GM18502 (cell line): ENCODE measurements around the gene NPHS1.
"Not testable (repeated sequence)": the region's sequence is repeated elsewhere in the genome, so short reads cannot be mapped to it uniquely, and the experiment has no call there.

Source experiments
- ATAC-seq: cut with Tn5 transposase; IDR thresholded peaks from one replicate; pipeline ENCODE4 v1.9.1; 2021; ENCODE audit warnings: mild to moderate bottlenecking; ENCODE audit not compliant: unreplicated experiment, poor library complexity

NPHS1 gene

DNA sequence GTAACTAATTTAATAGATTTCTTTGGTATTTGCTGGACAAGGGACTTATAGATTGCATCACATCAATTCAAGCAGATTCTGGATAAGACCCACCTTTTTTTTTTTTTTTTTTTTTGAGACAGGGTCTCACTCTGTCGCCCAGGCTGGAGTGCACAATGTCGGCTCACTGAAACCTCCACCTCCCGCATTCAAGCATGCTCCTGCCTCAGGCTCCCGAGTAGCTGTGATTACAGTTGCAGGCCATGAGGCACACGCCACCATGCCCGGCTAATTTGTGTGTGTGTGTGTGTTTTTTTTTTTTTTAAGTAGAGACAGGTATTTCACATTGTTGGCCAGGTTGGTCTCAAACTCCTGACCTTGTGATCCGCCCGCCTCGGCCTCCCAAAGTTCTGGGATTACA lies 35.5 kb downstream of the NPHS1 start:
- ATAC-seq = no peak

DNA sequence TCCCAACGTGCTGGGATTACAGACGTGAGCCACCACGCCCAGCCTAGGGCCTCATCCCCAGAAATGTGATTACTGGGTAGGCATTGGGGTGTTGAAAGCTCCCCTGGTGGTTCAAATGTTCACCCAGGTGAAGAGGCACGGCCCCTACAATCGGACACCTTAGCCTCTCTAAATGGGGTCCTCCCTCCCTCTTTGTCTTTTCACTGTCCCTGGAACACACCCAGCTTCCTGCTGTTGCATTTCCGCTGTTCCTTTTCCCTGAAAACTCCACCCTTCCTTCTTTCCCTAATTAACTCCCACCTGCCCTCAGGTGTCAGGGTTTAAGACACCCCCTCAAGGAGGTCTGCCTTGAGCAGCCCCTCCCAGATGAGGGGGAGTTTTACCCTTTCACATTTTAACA lies 36.0 kb downstream of the NPHS1 start:
- ATAC-seq = no peak

DNA sequence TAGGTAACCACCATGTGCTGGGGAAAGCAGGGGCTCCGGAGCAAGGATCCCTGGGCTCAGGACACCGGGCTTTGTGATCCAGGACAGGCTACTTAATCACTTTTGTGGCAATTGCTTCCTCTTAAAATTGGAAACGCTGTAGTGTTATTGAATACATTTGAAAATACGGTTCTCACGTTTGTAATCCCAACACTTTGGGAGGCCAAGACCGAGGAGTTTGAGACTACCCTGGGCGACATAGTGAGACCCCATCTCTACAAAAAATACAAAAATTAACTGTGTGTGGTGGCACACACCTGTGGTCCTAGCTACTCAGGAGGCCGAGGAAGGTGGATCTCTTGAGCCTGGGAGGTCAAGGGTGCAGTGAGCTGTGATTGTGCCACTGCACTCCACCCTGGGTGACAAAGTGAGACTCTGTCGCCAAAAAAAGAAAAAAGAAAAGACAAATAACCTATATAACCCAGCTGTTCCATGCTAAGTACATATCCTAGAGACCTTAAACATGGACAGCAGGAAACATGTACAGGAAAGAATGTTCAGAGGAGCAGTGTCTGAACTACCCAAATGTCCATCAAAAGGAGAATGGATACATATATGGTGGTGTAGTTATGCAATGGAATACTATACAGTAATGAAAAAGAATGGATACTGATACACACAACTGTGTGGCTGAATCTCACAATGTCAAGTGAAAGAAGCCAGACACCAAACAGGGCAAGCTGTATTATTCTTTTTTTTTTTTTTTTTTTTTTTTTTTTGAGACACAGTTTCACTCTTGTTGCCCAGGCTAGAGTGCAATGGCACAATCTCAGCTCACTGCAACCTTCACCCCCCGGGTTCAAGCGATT lies 39.0 kb downstream of the NPHS1 start:
- no peak for ATAC-seq

DNA sequence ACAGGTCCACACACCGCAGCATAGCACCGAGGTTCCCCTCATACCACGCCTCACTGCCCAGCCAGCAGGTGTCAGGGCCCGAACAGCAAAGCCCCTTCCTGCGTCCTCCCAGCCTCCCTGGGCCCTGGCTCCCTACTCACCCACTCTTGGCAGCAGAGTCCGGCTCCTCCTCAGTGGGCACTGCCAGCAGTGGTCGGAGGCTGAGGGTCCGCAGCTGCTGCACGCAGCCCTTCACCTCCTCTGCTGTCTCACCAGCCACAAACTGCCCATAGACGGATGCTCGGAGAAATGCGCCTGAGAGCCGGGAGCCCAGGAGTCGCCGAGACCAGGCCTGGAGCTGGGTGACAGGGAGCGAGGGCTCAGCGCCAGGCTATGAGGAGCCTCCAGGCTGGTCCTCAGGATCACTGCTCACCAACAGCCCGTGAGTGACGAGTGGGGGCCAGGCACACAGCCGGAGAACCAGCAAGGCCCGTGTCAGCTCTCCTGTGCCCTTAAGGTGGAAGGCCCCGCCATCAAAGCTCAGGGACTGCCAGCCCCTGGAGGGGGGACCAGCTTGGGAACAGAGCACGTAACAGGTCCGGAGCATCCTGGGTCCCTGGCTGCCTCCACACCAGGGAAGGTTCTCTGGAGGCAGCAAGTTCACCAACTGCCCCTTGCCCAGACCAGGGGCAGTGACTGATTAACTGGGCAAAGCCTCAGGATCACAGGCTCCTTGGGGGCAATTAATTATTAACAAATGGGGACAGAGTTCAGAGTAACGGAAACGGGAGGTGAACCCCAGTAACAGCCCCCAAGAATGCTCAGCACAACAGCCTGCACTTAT lies 39.9 kb downstream of the NPHS1 start, which contains the start of gene PRODH2:
Gene PRODH2 (minus strand): TSS at position 626 of the 823 bp plus-strand sequence. CDS start 40 bp downstream, at position 586.
- ATAC-seq = no peak

DNA sequence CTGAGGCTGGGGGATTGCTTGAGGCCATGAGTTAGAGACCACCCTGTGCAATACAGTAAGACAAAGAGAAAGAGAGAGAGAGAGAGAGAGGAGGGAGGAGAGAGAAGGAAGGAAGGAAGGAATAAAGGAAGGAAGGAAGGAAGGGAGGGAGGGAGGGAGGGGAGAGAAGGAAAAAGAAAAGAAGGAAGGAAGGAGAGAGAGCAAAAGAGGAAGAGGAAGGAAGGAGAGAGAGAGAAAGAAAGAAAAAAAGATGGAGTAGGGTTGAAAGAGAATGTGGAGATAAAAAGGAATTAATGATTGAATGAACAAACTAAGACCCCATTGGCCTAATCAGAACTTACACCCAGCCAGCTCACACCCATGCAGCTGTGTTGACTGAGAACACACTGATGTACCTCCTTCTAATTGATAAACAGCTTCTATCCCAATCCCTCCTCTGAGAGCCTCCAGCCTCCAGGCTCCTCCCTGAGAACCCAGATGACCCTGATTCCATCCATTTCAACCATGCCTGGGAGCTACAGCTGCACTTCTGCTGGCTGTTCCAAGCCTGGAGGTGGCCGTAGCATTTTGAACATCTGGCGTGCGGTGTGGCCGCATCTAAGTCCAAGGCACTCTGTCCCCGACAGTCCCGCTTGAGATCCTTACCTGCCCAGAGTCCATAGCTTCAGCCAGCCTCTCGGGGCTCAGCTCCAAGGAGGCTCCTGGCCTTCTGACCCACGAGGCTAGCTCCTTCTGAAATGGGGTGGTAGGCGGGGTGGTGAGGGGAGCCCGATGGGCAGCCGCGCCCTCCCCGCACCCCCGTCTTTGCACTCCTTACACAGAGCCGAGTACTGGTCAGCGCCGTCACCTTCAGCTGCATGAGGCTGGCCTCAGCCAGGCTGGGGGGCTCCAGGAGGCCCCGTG lies 40.7 kb downstream of the NPHS1 start:
- no peak for ATAC-seq

DNA sequence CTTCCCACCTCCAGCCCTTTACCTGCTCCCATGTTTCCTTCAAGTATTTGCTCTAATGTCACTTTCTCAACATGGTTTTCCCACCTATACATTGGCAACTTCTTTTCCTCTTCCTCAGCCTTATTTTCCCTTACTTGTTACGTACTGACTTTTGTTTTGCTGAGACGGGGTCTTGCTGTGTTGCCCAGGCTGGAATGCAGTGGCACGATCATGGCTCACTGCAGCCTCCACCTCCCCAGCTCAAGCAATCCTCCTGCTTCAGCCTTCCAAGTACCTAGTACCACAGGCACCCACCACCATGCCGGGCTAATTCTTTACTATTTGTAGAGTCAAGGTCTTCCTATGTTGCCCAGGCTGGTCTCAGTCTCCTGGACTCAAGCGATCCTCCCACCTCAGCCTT lies 44.7 kb downstream of the NPHS1 start:
- ATAC-seq = no peak

DNA sequence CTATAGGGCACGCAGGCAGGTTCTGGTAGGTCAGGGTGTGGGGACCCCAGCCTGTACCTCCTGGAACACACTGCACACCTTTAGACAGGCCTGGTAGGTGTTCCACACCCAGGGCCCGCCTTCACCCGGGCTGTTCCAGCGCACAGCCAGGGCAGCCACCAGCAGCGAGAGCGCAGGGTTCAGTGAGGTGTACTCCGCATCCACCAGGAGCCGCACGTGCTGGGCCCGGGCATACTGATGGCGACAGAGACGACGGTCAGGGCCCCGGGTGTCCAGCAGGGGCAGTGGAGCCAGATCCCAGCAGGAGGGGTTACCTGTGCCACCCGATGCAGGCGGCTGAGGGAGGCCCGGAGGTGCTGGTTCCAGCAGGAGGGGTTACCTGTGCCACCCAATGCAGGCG lies 45.7 kb downstream of the NPHS1 start:
- ATAC-seq = no peak

DNA sequence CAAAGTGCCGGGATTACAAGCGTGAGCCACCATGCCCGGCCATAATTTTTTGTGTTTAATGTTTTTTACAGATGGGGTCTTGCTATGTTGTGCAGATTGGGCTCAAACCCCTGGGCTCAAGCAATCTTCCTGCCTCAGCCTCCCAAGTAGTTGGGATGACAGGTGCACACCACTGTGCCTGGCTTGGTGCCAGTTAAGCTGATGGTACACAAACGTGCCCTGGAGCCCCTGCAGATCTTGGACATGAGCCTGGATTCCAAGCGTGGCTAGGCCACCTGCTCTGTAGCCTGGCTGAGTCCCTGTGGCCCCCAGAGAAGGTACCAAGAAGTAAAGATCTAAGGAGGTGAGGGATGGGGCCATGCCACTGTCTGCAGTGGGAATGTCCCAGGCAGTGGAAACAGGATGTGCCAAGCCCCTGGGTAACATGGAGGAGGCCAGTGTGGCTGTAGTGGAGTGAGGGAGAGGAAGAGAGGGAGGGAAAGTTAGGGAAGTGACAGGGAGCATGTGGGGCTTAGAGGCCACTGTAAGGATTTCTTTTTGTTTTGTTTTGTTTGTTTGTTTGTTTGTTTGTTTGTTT lies 46.7 kb downstream of the NPHS1 start:
- no peak for ATAC-seq

DNA sequence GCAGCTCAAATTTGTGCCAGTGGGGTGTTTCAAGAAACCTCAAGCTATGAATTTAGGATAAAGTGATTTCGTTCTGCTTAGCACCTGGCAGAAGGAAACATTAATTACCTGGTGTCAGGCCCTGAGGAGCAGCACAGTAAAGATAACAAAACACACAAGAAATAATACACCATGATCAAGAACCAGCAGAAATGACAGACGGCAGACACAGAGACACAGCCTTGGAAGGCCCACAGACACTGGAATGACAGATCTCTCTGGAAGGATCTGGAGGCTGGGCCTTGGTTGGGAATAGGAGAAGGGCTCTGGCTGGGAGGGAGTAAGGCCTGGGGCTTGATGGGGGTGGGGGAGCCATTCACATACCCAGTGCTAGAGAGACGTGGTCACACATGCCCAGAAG lies 50.5 kb downstream of the NPHS1 start:
- no peak for ATAC-seq

DNA sequence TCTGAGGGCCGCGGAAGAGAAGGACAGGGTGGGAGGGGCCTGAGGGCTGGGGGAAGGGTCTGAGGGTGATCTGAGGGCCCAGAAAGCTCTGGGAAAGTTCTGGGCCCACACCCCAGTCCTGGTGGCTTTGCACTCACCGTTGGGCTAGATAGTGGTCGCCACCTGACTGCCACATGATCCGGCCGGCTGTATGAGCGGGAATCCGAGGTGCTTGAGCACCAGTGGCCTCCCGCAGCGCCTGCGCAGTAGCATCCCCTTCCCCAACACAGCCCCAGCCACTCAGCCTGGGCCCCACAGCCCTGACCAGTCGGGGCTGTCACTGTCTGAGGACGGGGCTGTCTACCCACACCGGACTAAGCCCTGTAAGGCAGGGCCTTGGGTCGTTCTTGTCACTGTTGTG lies 54.6 kb downstream of the NPHS1 start:
- ATAC-seq = no peak

DNA sequence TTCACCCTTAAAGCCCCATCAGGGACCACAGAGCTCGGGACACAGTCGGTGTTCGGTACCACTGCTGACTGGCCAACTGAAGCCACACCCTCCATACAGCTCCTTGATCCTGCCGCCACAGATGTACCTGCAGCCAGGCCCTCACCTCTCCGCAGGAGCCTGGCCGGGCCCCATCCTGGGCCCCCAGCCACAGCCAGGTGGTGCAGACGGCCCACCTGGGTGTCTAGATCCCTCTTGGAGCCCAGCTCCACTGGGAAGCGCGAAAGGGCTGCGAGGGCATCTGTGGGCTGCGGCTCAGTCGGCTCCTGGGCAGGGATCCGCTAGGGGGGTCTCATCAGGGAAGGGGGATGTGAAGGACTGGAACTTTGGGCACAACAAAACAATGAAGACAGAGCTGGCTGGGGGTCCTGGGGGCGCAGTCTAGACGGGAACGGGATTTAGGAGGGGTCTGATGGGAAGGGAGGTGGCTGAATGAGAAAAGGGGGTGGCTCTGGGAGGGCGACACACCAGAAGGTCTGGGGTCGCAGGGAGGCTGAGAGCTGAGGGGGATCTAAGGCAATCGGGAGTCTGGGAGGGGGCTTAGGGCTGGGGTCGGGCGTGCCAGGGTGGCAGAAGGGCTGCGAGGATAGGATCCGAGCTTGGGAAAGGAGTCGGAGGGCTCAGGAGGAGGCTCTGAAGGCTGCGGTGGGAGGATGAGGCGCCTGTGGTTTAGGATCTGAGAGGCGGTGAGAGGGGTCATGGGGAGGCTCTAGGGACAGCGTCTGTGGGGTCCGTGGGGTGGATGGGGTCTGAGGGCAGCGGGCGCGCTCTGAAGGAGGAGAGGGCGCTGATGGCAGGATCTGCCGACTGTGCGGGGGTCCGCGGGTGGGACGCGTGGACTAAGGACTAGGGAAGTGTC lies 55.4 kb downstream of the NPHS1 start:
- ATAC-seq = no peak

DNA sequence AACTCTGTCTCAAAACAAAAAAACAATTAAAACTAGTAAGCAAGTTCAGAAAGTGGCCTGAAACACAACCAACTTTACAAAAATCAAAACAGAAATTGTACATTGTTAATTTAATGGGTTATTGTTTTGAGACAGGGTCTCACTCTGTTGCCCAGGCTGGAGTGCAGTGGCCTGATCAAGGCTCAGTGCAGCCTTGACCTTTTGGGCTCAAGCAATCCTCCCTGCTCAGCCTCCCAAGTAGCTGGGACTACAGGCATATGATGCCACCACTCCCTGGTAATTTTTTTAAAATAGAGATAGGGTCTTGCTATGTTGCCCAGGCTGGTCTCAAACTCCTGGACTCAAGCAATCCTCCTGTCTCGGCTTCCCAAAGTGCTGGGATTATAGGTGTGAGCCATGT lies 56.7 kb downstream of the NPHS1 start:
- ATAC-seq = not testable (repeated sequence)

DNA sequence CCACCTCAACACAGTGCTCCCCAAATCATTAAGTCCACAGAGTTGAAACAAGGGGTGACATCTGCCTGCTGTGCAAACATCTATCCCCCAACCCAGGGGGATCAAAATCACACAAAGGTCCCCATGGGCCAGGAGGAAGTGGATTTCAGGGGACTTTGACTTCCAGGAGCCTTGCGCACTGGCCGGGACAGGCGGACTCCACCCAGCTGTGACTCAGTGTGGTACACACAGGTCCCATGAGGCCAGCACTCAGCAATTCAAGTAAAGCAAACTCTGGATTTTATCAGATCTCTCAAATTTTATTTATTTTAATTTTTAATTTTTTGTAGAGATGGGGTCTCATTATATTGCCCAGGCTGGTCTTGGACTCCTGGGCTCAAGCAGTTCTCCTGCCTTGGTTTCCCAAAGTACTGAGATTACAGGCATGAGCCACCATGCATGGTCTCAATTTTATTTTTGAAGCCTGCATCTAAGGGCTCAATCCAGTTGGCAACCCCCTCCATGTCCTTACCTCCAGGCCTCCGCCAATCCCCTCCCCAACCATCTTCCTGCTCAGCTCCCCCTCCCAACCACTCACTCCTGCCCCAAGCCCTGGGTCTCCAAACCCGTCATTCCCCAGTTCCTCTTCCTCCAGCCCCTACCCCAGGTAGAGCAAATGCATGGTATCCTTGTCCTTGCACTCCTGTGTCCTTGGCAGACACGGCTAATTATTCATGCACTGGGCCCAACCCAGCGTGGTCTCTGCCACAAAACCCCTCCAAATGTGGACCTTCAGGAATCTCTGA lies 58.7 kb downstream of the NPHS1 start:
- no peak for ATAC-seq

DNA sequence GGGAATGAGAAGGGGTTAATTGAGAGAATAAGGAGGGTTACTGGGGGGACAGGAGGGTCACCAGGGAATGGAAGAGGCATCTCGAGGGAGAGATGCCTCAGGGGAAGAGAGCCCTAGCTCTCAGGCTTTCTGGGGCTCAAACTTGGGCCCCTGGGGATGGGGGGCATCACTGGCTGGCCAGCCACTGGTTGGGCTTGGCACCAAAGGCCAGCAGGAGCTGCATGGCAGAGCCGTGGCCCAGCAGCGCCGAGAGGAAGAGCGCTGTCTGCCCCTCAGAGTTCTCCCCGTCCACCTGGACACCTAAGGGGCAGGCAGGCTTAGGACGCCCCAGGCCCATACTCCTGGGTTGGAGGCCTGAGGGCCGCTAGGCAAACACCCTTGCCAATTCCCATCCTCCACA lies 59.4 kb downstream of the NPHS1 start:
- ATAC-seq = no peak

DNA sequence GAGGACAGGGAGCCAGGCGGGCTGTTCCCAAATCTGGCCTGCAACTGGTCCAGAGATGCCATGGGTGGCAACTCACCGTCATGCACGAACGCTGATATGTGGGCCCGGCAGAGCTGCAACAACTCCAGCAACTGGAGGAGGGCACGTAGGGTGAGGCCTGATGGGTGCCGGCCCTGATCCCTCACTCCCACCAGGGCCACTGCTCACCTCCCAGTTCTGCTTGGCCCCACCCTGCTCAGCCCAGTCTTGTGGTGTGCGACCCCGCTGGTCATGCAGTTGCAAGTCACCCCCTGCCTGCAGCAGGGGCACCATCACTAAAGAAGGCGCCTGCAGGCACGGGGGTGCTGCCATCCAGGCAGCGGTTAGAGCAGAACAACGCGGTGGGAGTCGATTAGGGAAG lies 60.0 kb downstream of the NPHS1 start:
- no peak for ATAC-seq

DNA sequence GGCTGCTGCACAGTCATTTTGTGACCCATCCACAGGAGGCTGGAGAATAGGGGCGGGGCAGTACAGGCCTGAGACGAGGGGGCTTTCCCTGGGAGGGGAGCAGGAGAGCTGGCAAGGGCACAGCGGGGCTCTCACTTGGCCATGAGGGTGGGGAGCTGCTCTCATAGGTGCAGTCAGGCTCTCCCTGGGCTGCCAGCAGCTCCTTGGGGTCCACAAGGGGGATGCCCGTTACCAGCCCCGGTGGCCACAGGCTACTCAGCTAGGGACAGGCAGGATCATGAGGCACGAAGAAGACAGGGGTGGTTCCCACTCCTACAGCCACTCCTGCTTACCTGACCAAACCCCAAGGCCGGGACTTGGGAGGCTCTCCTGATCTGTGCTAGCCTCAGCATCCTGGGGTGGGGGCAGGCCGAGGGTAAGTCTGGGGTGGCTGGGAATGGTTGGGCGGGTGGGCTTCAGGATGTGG lies 60.5 kb downstream of the NPHS1 start:
- ATAC-seq = no peak

DNA sequence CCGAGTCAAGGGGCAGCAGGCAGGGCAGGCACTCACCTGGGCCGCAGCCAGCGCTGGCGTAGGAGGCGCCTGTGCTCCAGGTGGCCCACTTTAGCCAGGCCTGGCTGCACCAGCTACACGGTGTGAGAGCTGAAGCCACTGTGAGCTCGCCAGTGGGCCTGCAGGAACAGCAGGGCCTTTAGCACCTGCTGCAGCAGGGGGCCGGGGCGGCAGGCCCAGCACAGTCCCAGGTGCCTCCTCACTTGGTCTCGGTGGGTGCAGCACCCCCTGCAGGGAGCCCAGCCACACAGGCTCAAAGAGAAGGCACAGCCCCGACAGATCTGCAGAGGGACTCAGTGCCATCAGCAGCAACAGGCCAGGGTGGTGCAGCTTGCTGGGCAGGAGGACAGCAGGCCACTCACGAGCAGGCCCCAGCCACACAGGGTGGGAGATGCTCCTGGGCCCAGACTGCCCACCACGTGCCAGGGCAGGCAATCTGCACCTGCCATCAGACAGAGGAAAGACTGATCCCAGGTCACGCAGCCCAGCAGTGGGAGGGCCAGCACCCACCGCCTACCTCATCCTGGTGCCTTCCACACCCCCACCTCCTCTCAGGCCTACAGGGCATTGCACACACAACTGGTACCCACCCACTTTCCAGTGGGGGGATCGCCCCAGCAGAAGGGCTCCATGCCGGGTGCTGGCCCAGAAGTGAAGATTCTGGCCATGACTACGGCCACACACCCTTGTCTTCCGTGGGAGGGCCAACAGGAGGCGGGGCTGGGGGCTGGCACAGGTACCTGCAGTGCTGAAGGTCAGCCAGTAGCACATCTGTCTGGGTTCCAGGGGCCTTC lies 61.1 kb downstream of the NPHS1 start:
- ATAC-seq = no peak
